Stimulated activated CD8-positive, alpha-beta memory T cell treated with anti-CD3 and anti-CD28 coated beads, Interleukin-7, amount 100 ng/mL, for 48 hours (primary cell): ENCODE results near the gene ZFP82.

Source experiments
- DNase-seq, 2 donors: peaks; one replicate each; pipeline ENCODE4 v3.0.0-alpha.2; 2020; ENCODE audit warnings: low read depth in 1 of 2; ENCODE audit errors: extremely low read depth in 1 of 2

The ZFP82 gene

GRCh38 chr19:36418287-36419001 lies at the start of gene ZFP82:
Gene ZFP82 (minus strand): TSS chr19:36418644. CDS start chr19:36409789, 8,855 bp downstream.
- peak; percentile 60 to 68 for DNase-seq

- no peak for DNase-seq
These were observed 41.6 kb upstream of the ZFP82 start for GRCh38 chr19:36460046-36460445.

DNA sequence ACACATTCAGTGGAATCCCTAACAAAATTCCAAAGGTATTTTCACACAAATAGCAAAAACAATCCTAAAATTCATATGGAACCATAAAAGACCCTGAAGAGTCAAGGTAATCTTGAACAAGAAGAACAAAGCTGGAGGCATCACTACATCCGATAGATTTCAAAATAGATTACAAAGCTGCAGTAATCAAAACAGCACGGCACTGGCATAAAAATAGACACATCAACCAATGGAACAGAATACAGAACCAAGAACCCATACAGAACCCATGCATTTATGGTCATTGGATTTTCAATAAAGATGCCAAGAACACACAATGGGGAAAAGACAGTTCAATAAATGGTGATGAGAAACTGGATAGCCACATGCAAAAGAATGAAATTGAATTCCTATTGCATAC lies 38.4 kb upstream of the ZFP82 start:
- DNase-seq: no peak

DNA sequence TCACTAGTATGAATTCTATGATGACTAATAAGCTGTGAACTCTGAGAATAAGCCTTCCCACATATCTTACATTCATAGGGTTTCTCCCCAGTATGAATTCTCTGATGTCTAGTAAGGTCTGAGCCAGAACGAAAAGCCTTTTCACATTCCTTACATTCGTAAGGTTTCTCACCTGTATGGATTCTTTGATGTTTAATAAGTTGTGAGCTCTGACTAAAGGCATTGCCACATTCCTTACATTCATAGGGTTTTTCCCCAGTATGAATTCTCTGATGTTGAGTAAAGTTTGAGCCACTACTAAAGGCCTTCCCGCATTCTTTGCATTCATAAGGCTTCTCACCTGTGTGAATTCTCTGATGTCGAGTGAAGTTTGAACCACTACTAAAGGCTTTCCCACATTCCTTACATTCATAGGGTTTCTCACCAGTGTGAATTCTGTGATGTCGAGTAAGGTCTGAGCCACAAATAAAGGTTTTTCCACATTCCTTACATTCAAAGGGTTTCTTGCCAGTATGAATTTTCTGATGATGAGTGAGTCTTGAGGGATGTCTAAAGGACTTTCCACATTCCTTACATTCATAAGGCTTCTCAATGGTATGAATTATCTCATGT lies 30.7 kb upstream of the ZFP82 start:
- DNase-seq: no peak

DNA sequence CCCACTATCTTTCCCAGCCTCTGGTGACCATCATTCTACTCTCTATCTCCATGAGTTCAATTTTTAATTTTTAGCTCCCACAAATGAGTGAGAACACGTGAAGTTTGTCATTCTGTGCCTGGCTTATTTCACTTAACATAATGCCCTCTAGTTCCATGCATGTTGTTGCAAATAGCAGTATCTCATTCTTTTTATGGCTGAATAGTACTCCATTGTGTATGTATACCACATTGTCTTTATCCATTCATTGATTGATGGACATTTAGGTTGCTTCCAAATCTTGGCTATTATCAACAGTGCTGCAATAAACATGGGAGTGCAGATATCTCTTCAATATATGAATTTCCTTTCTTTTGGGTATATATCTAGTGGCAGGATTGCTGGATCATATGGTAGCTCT lies 22.9 kb upstream of the ZFP82 start:
- no peak for DNase-seq

DNA sequence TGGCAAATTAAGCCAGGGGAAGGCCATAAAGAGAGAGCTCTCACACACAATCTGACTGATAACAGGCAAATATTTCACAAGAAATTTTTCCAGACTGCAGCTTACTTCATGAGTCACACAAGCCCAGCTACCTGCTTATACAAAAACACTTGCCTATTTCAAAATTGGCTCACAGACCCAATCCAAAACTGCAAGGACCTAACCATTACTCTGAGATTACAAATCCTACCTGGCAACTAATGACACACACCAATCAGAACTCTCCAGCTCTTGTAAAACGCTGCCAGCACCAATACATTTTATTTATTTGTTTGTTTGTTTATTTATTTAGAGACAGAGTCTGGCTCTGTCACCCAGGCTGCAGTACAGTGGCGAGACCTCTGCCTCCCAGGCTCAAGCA lies 18.1 kb upstream of the ZFP82 start:
- DNase-seq: no peak

GRCh38 chr19:36423925-36424324 lies 5.5 kb upstream of the ZFP82 start:
- no peak for DNase-seq

DNA sequence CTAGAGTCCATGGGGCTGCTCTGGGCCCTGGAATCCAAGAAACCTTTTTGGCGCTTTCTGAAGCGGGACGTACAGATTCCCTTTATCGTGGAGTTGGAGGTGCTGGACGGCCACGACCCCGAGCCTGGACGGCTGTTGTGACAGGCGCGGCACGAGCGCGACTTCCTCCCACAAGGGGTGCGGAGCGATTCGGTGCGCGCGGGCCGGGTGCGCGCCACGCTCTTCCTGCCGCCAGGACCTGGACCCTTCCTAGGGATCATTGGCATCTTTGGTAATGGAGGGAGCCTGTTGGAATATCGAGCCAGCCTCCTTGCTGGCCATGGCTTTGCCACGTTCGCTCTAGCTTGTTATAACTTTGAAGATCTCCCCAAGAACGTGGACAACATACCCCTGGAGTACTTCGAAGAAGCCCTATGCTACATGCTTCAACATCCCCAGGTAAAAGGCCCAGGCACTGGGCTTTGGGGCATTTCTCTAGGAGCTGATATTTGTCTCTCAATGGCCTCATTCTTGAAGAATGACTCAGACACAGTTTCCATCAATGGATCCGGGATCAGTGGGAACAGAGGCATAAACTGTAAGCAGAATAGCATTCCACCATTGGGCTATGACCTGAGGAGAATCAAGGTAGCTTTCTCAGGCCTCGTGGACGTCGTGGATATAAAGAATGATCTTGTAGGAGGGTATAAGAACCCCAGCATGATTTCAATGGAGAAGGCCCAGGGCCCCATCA lies 3.5 kb upstream of the ZFP82 start:
- no peak for DNase-seq

DNA sequence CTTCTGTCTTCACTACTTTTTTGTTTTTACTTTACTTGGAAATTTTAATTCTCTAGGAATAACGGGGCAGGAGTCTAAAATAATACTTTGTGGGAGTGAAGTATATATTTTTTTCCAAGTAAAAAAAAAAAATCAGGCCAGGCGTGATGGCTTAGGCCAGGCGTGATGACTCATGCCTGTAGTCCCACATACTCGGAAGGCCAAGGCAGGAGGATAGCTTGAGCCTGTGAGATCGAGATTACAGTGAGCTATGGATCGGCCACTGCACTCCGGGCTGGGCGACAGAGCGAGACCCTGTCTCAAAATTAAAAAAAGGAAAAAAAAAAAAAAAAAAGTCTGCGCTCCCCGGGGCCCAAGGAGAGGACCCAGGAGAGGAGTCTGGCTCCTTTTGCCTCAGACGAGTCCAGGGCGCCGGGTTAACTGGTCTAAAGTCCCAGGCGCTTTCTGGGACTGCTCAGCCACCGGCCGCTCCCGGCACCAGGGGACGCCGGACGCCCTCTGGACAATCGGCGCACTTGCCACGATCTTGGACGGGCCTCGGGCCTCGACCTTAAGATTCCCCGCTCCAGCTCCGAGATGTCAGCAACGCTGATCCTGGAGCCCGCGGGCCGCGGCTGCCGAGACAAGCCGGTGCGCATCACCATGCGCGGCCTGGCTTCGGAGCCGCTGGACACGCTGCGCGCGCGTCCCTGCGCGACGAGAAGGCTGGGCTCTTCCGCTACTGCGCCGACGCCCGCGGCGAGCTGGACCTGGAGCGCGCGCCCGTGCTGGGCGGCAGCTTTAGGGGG lies 2.7 kb upstream of the ZFP82 start:
- no peak for DNase-seq

DNA sequence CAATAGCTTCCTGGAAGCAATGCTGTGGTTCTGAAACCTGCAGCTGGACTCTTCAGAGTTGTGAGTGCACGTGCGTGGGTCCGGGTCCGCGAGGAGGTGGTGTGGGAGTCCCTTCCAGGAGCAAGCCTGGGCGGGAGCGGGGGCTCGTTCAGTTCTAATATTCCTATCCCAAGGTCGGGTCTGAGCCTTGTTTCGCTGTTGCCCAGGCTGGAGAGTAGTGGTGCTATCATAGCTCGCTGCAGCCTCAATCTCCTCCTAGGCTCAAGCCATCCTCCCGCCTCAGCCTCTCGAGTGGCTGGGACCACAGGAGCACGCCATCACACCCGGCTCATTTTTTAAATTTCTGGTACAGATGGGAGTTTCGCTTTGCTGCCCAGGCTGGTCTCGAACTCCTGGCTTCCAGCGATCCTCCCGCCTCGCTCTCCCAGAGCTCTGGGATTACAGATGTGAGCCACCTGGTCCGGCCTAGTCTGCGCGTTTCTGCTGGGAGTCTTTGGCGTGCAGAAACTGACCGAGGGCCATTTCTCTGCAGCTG lies 625 bp downstream of the ZFP82 start:
- DNase-seq: no peak

GRCh38 chr19:36409841-36410240 lies 8.6 kb downstream of the ZFP82 start:
- DNase-seq: no peak

DNA sequence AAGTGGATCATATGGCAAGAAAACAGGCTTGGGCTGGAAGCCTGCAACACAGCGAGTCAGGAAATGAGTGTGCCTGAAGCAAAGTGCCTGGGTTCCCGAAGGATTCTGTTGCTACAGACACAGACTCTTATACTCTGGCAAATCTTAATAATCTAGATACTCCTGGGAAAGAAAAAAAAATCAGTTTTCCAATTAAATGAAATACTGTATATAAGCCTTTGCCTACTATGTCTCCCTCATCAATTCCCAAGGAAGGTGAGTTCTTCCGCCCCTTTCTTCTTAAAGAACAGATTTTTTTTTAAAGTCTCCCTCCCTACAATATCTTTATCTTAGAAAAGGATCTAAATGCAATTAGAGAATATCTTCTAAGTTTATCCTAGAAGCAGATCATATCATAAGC lies 10.3 kb downstream of the ZFP82 start:
- no peak for DNase-seq

GRCh38 chr19:36404498-36404897 lies 13.9 kb downstream of the ZFP82 start:
- no peak for DNase-seq

GRCh38 chr19:36401475-36401874 lies 17.0 kb downstream of the ZFP82 start:
- DNase-seq: no peak

GRCh38 chr19:36398571-36398970 lies 19.9 kb downstream of the ZFP82 start:
- no peak for DNase-seq

GRCh38 chr19:36392916-36393673 lies 25.3 kb downstream of the ZFP82 start:
- DNase-seq: no peak

DNA sequence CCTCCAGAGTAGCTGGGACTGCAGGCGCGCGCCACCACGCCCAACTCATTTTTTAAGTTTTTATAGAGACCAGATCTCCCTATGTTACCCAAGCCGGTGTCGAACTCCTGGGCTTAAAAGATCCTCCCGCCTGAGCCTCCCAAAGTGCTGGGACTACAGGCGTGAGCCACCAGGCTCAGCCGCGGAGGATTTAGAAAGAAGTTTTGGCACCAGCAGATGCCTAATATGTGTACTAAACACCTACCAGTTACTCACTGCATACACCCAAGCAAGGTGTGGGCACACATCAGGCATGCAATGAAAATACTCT lies 39.0 kb downstream of the ZFP82 start:
- no peak for DNase-seq

DNA sequence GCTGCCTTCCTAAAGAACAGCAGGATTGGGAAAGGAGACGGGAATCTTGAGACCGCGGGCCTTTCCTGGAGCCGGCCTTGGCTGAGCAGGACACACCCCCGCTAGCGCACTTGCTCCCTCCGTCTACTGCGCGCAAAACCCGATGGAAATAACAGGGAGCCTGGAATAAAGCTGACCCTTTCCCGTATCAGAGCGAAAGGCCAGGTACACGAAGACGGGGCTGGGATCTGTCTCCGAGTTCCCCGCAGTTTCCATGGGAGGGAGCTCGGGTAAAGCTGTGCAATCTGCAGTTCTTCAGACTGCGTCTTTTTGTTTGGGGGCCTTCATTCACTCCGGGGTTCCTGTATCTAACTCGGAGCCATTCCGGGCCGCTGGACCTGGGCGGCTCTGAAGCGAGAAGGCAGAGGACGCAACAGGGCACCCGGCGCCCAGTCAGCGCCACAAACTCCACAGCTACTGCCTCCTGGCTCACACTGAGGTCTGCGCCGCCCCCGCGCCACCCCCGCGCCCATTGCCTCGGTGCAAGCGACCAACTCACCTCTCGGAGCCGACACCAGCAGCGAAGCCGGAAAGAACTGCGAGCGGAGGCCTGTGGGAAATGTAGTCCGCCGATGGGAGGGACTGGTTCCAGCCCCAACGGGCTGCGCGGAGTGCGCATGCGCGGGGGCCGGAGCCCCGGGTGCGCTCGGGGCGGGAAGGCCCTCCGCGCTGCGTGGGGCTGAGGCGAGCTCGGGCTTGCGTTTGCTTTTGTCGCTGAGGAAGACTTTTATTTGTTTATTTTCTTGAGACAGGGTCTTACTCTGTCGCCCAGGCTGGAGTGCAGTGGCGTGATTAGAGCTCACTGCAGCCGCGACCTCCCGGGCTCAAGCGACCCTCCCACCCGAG lies 39.6 kb downstream of the ZFP82 start, which contains the start of gene ZFP14:
TSS of gene ZFP14 (minus strand) at position 577 of the 885 bp plus-strand sequence. CDS start 11,309 bp downstream, outside the sequence.
- peak; percentile 85 to 94 for DNase-seq

- no peak for DNase-seq
These were observed 40.8 kb downstream of the ZFP82 start for GRCh38 chr19:36377541-36378178.
